Measurements from ENCODE around the gene CCDC92.

CCDC92 gene

GRCh38 chr12:123888989-123889388 is 83.6 kb downstream of the CCDC92 start:
- Histone ChIP-seq H3K27me3 (ENCODE audit: control insufficient read depth in 1 of 2, insufficient read depth in 2 of 2, low read length in 2 of 2) (peaks cover 8 to 21% of the 10 kb centered on the region in 2 donors), H3K9me3 (ENCODE audit: control insufficient read depth in 2 of 2, low read length in 2 of 2) (peaks cover 3 to 5% of the 10 kb centered on the region in 2 donors), H3K4me1 (ENCODE audit: control insufficient read depth, insufficient read depth, low read length) (no peaks in the 10 kb centered on the region), H3K4me3 (ENCODE audit: low read length in 2 of 2) (no peak overlapping the region), H3K27ac (ENCODE audit: low read length) (no peak overlapping the region), H3K9ac (ENCODE audit: low read length in 2 of 2) (no peak overlapping the region), H3K36me3 (ENCODE audit: control insufficient read depth in 2 of 2, insufficient read depth in 2 of 2, low read length in 2 of 2) (no peaks in the 10 kb centered on the region)

DNA sequence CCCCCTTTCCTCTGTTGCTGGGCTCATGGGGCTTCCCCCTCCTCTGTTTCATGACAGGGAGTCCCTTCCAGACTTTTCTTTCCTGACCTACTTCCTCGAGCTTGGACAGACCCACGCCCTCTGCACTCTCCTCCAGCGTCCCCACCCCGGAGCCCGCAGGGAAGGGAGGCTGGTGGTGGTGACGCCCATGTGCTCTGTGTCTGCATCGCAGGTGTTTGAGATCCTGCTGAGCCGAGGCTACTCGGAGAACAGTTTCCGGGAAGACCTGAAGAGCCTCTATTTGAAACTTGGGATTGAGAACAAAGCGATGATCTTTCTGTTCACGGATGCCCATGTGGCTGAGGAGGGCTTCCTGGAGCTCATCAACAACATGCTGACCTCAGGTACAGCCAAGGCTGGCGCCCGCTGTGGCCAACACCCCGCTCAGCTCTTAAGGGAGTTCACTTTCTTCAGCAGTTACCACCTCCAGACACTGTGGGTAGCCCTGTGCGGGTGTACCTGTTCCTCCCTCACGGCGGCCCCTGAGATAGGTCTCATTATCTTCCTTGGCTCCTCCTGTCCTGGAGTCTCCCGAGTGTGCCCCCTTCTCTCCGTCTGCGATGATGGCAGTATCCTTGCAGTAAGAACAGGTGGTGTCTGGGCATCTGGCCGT is 85.6 kb downstream of the CCDC92 start:
- Histone ChIP-seq H3K9me3 (ENCODE audit: control insufficient read depth in 2 of 2, low read length in 2 of 2) (peaks cover 3 to 5% of the 10 kb centered on the region in 2 donors), H3K4me3 (ENCODE audit: low read length in 2 of 2) (no peak overlapping the region), H3K4me1 (ENCODE audit: control insufficient read depth, insufficient read depth, low read length) (no peaks in the 10 kb centered on the region)

GRCh38 chr12:123886258-123886657 is 86.4 kb downstream of the CCDC92 start:
- Histone ChIP-seq H3K27me3 (ENCODE audit: control insufficient read depth in 1 of 2, insufficient read depth in 2 of 2, low read length in 2 of 2) (peaks cover 6 to 11% of the 10 kb centered on the region in 2 donors), H3K4me1 (ENCODE audit: control insufficient read depth, insufficient read depth, low read length) (no peaks in the 10 kb centered on the region), H3K9me3 (ENCODE audit: control insufficient read depth in 2 of 2, low read length in 2 of 2) (peaks cover 3 to 5% of the 10 kb centered on the region in 2 donors), H3K27ac (ENCODE audit: low read length) (no peak overlapping the region), H3K36me3 (ENCODE audit: control insufficient read depth in 2 of 2, insufficient read depth in 2 of 2, low read length in 2 of 2) (no peaks in the 10 kb centered on the region), H3K4me3 (ENCODE audit: low read length in 2 of 2) (no peak overlapping the region), H3K9ac (ENCODE audit: low read length in 2 of 2) (no peak overlapping the region)

More for the DNA sequence above, 85.6 kb downstream of the CCDC92 start:
- Histone ChIP-seq H3K36me3 (ENCODE audit: control insufficient read depth in 2 of 2, insufficient read depth in 2 of 2, low read length in 2 of 2) (no peaks in the 10 kb centered on the region), H3K9ac (ENCODE audit: low read length in 2 of 2) (no peak overlapping the region), H3K27ac (ENCODE audit: low read length) (no peak overlapping the region), H3K27me3 (ENCODE audit: control insufficient read depth in 1 of 2, insufficient read depth in 2 of 2, low read length in 2 of 2) (peaks cover 6 to 15% of the 10 kb centered on the region in 2 donors)

Data from stomach smooth muscle (tissue), 2 donors.